GM18873 (cell line): ENCODE measurements around the gene MFSD6L.
"Not testable (repeated sequence)": the region's sequence is repeated elsewhere in the genome, so short reads cannot be mapped to it uniquely, and the experiment has no call there.

Experiments used
- ATAC-seq: cut with Tn5 transposase; IDR thresholded peaks from one replicate; pipeline ENCODE4 v1.9.1; 2021; ENCODE audit warnings: mild to moderate bottlenecking, moderate library complexity, moderate number of reproducible peaks; ENCODE audit not compliant: unreplicated experiment, low FRiP score

The MFSD6L gene

DNA sequence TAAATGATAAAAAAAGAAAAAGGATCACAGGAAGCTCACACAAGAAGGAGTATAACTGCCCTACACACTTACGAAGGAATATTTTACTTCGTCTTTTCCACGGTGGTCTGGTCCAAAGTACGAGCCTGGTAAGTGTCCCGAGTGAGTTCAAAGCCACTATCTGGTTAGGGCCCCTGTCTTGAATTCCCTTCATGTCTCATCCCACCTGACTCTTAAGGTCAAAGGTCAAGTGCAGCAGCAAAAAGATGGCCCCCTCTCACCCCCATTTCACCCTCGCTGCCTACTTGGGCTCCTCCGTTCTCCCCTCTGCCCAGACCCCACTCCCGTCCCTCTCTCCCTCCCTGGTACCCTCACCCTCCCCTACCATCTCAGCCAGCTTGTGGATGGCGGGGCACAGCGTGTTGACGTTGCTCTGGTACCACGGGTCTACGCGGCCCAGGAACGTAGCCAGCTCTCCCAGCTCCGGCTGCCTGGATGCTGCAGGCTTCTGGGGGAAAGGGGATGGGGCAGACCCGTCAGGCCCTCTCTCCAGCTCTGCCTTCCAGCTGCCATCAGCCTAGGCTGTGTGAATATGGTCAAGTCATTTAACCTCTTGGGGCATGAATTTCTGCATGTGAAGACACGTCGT lies 27.8 kb upstream of the MFSD6L start:
- no peak for ATAC-seq

DNA sequence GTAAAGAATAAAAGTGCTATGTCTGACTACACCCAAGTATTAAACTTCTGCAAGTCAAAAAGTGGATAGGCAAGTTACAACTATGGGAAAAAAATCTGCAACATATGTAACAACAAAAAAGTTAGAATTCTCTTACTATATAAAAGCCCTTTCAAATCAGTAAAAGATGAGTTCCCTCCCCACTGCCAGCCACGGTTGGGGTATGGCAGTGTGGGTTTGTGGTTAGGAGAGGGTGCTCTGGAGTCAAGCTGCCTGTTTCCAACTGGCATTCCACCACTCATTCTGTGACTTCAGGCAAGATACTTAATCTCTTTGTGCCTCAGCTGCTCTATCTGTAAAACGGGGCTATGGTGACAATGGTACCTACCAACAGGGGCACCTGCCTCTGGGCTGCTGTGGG lies 26.6 kb upstream of the MFSD6L start:
- ATAC-seq = no peak

DNA sequence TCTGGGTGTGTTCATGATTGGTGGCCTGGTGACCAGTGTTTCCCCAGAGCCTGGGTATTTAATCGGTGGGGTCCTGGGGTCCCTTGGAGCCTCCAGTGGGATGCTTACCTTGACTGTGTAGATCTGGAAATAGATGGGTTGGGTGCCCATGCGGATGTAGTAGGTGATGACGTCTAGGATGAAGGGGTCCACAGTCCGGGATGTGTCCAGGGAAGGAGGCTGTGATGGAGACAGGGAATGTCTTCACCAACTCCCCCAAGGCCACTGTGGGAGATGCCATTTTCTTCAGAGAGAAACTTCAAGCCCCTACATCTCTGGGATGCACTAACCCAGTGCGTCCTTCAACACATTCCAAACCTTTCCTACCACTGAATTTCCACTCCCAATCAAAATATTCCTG lies 24.1 kb upstream of the MFSD6L start:
- ATAC-seq = no peak

GRCh38 chr17:8822401-8823035 lies 23.4 kb upstream of the MFSD6L start:
- ATAC-seq = no peak

DNA sequence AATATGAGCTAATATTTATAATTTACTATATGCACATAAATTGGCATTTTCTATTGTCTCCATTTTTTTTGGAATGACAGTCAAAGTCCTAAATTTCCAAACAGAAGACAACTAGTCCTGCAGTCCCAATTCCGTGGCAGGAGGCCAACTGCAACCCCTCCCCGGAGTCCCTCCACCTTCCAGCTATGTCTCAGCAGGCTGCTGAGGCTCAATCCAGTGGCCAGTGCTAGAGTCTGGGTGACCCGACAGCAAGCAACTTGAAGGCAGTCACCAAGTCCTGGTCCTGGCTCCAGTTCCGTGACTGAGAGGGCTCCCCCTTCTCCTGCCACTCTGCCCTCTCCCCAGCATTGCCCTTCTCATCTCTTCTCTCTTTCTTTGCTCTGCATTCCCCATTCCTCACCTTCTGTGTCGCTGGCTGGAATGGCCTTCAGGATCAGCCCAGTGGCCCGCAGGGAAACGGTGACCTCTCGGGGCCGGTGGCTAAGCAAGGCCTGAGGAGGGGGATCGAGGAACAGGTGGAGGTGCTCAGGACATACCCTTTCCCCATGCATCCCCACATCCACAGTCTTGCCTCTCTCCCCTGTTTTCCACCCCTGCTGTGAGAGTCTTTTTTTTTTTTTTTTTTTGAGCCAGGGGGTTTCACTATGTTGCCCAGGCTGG lies 22.4 kb upstream of the MFSD6L start:
- ATAC-seq = no peak

DNA sequence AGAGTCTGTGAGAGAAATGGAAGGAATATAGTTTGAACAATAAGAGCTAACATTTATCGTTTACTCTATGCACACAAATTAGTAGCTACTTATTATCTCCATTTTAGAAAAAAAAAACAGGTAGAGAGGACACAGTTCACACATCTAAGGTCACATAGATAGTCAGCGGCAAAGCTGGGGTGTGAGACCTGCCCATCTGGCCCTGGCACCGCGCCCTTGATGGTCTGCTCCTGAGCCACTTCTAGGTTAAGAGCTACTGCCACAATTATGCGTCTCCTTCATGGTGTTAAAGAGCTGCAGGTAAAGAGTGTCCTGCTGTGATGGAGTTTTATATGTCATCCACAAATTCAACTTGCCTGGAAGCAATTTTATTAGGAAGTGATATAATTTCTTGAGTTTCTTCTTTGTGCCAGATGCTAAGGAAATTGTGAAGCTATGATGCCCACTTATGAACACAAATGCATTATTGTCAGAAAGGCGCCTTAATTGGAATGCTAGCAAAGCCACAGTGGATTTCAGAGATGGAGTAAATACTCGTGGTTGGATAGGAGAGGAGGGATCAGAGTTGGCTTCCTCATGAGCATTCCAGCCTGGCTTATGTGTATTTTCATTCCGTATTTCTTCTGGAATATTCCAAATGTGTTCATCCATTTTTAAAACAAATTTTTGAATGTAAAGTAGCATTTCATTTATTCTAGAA lies 21.3 kb upstream of the MFSD6L start:
- no peak for ATAC-seq

- ATAC-seq = no peak
Observed at GRCh38 chr17:8818654-8819330, 19.6 kb upstream of the MFSD6L start.

DNA sequence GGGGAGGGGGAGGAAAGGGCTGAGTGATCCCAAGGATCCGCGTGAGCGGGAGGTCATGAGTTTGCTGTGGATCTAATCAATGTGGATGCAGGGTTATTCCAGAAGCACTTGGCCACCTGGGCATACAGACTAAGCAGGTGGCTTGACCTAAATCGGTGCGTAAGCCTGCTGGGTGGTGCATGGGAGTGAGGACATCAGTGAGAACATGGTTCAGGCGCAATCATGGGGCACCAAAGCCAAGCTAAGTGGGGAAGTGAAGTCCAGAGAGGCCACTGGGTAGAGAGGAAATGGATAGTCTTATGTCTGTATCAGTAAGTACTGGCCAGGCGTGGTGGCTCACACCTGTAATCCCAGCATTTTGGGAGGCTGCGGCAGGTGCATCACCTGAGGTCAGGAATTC lies 18.9 kb upstream of the MFSD6L start:
- ATAC-seq = no peak

DNA sequence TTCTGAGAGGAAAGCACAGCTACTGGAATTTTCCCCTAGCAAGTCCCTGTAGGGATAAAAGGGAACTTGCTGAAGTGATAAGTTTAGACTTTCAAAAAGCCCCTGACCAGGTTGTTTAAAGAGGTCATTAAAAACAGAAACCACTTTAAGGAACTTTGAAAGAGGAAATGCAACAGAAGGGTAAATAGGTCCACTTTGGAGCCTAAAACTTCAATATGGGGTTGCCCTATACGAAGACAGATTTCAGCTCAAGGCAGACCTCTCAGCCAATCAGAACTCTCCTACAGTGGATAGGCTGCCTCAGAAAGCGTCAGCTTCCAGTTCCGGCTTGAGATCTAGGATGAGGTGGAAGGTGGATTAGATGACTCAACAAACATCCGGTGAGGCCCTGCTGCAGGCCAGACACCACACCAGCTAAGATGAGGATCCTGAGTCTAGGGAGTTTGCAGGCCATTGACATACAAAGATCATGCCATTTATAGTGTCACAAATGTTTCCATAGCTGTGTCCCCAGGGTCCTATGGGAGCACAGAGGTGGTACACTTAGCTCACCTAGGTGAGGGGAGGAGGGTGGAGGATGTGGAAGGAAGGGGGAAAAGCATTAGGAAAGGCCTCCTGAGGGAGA lies 7.9 kb upstream of the MFSD6L start:
- peak; percentile 88 for ATAC-seq

GRCh38 chr17:8806253-8806925 lies 7.2 kb upstream of the MFSD6L start:
- no peak for ATAC-seq

DNA sequence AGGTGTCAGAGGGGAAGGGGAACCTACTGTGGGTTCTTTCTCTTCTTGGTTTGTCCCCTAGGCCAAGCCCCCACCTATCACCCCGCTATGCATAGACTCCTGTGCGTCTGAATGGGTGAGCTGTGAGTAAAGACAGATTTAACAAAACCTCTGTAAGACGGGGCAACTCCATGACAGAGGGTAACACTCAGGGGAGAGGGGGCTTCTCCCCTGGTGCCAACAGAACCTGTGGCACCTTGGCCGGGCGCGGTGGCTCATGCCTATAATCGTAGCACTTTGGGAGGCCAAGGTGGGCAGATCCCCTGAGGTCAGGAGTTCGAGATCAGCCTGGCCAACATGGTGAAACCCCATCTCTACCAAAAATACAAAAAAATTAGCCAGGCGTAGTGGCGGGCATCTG lies 6.2 kb upstream of the MFSD6L start:
- ATAC-seq = not testable (repeated sequence)

GRCh38 chr17:8803531-8804420 lies 4.6 kb upstream of the MFSD6L start:
- no peak for ATAC-seq

- no peak for ATAC-seq
Observed at GRCh38 chr17:8801135-8801840, 2.1 kb upstream of the MFSD6L start.

DNA sequence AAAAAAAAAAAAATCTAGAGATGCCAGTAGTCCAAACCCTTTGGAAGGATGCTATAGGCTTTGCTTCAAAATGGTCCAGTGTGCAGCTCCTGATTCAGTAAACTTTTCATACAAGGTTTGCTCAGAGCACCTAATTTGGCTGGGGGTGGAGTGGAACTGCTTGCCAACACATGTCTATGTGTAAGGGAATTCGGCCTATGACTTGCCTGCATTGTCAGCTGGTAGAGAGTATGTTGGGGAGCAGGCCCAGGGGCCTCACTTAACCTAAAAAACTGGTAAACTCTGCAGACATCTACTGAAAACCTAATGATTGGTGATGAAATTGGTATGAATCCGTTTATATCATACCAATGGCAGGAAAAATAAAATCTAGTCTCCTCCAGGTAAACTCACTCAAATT lies 1.5 kb upstream of the MFSD6L start:
- no peak for ATAC-seq

DNA sequence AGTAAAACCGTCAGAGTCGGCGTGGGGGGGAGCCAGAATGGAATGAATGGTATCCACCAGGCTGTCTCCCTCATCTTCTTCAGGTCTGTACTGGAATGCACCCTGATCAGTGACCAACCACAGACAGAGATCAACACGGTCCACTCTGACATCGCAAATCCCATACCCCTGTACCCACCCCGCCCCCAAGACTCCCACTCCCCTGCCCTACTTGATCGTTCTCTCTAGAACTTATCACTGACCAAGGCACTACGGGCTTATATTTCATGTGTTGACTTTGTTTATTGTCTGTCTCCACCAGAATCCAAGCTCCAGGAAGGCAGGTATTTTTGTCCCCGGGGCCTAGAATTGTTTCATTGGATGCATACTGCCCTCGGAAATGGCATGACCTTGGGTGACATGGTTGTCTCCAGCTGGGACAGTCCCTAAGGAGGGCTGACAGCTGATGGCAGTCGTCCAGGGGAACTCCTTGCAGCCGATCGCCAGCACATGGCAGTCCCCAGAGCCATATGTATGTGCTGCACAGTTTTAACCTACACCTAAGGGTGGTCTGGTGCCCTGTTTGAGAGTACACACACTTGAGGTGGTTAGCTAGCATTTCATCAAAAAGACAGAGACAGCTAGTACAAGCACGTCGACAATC lies 526 bp upstream of the MFSD6L start:
- ATAC-seq = no peak

GRCh38 chr17:8798176-8798845 lies 854 bp downstream of the MFSD6L start:
- no peak for ATAC-seq

GRCh38 chr17:8797621-8798175 lies 1.5 kb downstream of the MFSD6L start:
- ATAC-seq = no peak
